MM.1S (cell line): ENCODE measurements around the gene FAM81A.

Source experiments
- CTCF ChIP-seq: fragments of 300-600 bp; sonication (generic); IDR thresholded peaks from 2 replicates; pipeline ENCODE4 v1.5.1; 2016; ENCODE audit warnings: antibody characterized with exemption, low read length, mixed read lengths
- EZH2 ChIP-seq: fragments of 300-600 bp; sonication (generic); optimal IDR thresholded peaks from 2 replicates; pipeline ENCODE3; 2017; ENCODE audit warnings: low read depth, mild to moderate bottlenecking, antibody characterized with exemption, low read length, mixed read lengths

- TF ChIP-seq CTCF (no peak), EZH2 (no peak)
These were observed 8.4 kb downstream of the FAM81A start for GRCh38 chr15:59446232-59446957.
